ENCODE results near the gene NME3.

DNA sequence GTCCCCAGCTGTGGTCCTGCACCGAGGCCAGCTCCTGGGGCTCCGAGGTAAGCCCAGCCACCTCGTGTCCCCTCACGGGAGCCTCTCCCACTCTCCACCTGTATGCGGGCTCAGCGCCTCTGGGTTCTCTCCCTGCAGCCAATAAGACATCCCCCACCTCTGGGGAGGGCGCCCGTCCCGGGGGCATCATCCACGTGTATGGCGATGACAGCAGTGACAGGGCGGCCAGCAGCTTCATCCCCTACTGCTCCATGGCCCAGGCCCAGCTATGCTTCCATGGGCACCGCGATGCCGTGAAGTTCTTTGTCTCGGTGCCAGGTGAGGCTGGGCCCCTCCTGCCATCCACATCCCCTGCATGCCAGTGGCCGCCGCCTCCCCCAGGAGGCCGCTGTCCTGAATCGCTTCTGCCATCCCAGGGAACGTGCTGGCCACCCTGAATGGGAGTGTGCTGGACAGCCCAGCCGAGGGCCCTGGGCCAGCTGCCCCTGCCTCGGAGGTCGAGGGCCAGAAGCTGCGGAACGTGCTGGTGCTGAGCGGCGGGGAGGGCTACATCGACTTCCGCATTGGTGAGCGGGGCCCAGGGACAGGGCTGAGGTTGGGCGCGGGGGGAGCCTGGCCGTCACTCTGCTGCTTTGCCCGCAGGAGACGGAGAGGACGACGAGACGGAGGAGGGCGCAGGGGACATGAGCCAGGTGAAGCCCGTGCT is 3.1 kb downstream of the NME3 start:
- TF ChIP-seq CTCF (conservative IDR thresholded peaks at IDR 0.05 in 1 of 2, IDR thresholded peaks at IDR 0.05 in 1 of 2; ENCODE audit: extremely low read depth in 1 of 2, insufficient read depth in 1 of 2, low read depth in 1 of 2, low read length in 2 of 2) (no peak), EZH2 (IDR thresholded peaks at IDR 0.05; ENCODE audit: borderline replicate concordance, low read length) (no peak)
